Activated B cell treated with CpG ODN at 0.5 μM for 24 hours (primary cell): ENCODE data around the gene MACF1. TPM values are rescaled to one million over a fixed set of nuclear protein-coding genes. Genes with fewer than 3 reads are reported as not detected.

Experiments used
- ATAC-seq: fragments of 200-7000 bp; cut with Tn5 transposase; one replicate; pipeline ENCODE4 v1.10.0; 2021; ENCODE audit warnings: low read depth, mild to moderate bottlenecking, moderate library complexity
- CTCF ChIA-PET: fragments of 350-600 bp; sonication (Branson Sonifier 250); formaldehyde crosslinking; loops from one replicate; lab custom pipeline; 2021; ENCODE audit warnings: antibody characterized with exemption; lab: Charles Lee
- POLR2A ChIA-PET: fragments of 350-600 bp; sonication (Branson Sonifier 250); formaldehyde crosslinking; loops from one replicate; lab custom pipeline; 2021; ENCODE audit warnings: antibody characterized with exemption; lab: Charles Lee
- DNase-seq: peaks from one replicate; pipeline ENCODE4 v3.0.0; 2022
- H3K27ac Mint-ChIP-seq: one replicate; pipeline ENCODE4 v1.8.0; 2020; ENCODE audit warnings: mixed read lengths
- H3K27me3 Mint-ChIP-seq: one replicate; pipeline ENCODE4 v1.8.0; 2021; ENCODE audit warnings: mixed read lengths
- H3K36me3 Mint-ChIP-seq: one replicate; pipeline ENCODE4 v1.8.0; 2021; ENCODE audit warnings: low read depth, mixed read lengths
- H3K4me1 Mint-ChIP-seq: one replicate; pipeline ENCODE4 v1.8.0; 2021; ENCODE audit warnings: mixed read lengths
- H3K4me3 Mint-ChIP-seq: one replicate; pipeline ENCODE4 v1.8.0; 2020; ENCODE audit warnings: mild to moderate bottlenecking, mixed read lengths
- H3K9me3 Mint-ChIP-seq: one replicate; pipeline ENCODE4 v1.8.0; 2020; ENCODE audit warnings: mixed read lengths
- CTCF ChIP-seq: fragments of 200-600 bp; IDR thresholded peaks from one replicate; pipeline ENCODE4 v1.8.0; 2022; ENCODE audit warnings: antibody characterized with exemption, mild to moderate bottlenecking
- intact Hi-C: fragments of 100-400 bp; cut with micrococcal nuclease; formaldehyde crosslinking; loops from one replicate; pipeline ENCODE4 v1.15.1; 2024
- total RNA-seq: library from RNA; stranded (reverse); gene quantifications from 2 replicates; pipeline ENCODE4 v1.2.3, GENCODE V29; 2022

MACF1 gene
- total RNA-seq, 1 donor from 2014 or later, result 286 TPM

DNA sequence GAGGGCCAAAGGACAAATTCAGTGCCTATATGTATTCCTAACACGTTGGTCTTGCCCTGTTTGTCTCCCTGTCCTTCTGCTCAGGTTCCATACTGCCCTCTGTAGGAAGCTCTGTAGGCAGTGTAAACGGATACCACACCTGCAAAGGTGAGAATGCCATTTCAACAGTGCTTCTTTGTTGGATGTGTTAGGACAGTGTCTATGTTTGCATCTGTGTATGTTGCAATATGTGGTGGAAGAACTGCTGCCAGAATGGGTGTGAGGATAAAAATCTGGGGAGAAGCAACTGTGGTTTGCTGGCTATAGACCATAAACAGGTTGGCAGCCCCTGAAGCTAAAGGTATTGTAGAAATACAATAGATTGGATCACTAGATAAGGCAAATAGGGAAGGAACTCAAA is 173.9 kb downstream of the MACF1 start:
- DNase-seq (no peak), ATAC-seq (no peak)
- intact Hi-C loops, result loop anchor here (1.0 kb wide), 1 partner anchor 280 kb away; no protein-coding TSS in a partner anchor
- Mint-ChIP-seq H3K4me1 (no peaks in the 10 kb centered on the region), H3K9me3 (no peaks in the 10 kb centered on the region), H3K27me3 (no peaks in the 10 kb centered on the region), H3K4me3 (no peak overlapping the region), H3K27ac (no peak overlapping the region), H3K36me3 (peaks cover 65% of the 10 kb centered on the region)
- no peak for TF ChIP-seq CTCF
- ChIA-PET CTCF (interaction anchor here (0.6 to 1.8 kb wide), 5 partner anchors 11 to 280 kb away, joined by 3 to 8 read pairs (median 4); no protein-coding TSS in a partner anchor), POLR2A (interaction anchor here (0.6 kb wide), 1 partner anchor 276 kb away, joined by 10 read pairs; no protein-coding TSS in a partner anchor)

DNA sequence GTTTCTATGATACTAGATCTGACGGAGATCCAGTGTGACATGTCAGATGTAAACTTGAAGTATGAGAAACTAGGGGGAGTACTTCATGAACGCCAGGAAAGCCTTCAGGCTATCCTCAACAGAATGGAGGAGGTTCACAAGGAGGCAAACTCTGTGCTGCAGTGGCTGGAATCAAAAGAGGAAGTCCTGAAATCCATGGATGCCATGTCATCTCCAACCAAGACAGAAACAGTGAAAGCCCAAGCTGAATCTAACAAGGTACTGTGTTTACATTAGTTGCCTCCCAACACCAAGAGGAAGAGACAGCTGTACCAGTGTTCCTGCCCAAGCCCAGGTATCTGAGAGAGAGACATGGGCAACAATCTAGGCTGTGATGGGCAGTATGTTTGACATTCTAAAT is 174.7 kb downstream of the MACF1 start:
- no peak for TF ChIP-seq CTCF
- CTCF ChIA-PET, result interaction anchor here (1.0 to 1.8 kb wide), 3 partner anchors 160 to 281 kb away, joined by 4 to 8 read pairs (median 7); no protein-coding TSS in a partner anchor
- intact Hi-C loops, result no loop called here
- no peak for ATAC-seq
- Mint-ChIP-seq H3K27ac (no peak overlapping the region), H3K27me3 (no peaks in the 10 kb centered on the region), H3K36me3 (peaks cover 71% of the 10 kb centered on the region), H3K4me1 (no peaks in the 10 kb centered on the region), H3K4me3 (no peak overlapping the region), H3K9me3 (no peaks in the 10 kb centered on the region)
- no peak for DNase-seq
- POLR2A ChIA-PET, result interaction anchor here (0.6 kb wide), 1 partner anchor 45 kb away, joined by 3 read pairs; no protein-coding TSS in a partner anchor

DNA sequence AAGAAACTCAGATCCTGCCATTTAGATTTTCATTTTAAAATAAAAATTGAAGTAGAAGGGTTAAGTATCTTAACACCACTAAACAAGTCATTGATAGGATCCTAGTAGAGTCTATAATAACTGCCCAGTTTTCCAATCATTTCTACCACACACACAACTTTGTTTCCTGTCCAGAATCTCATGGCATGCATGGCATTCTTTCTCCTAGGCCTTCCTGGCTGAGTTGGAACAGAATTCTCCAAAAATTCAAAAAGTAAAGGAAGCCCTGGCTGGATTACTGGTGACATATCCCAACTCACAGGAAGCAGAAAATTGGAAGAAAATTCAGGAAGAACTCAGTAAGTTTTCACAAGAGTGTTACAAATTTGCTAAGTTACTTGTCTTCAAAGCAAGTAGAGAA is 175.5 kb downstream of the MACF1 start:
- POLR2A ChIA-PET, result no interaction called here
- CTCF ChIA-PET, result no interaction called here

DNA sequence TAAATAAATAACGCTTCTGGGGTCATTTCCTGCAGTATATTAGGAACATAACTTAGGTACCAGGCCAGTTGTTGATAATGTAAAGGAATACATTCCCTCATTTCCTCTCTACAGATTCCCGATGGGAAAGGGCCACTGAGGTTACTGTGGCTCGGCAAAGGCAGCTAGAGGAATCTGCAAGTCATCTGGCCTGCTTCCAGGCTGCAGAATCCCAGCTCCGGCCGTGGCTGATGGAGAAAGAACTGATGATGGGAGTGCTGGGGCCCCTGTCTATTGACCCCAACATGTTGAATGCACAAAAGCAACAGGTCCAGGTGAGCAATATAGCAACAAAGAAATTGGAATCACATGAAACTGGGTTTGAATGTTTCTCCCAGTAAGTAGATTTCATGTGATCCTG is 177.3 kb downstream of the MACF1 start:
- Mint-ChIP-seq H3K27me3 (no peaks in the 10 kb centered on the region), H3K4me3 (no peak overlapping the region), H3K36me3 (peaks cover 79% of the 10 kb centered on the region), H3K9me3 (no peaks in the 10 kb centered on the region), H3K27ac (no peak overlapping the region), H3K4me1 (no peaks in the 10 kb centered on the region)
- no peak for ATAC-seq
- intact Hi-C loops, result no loop called here
- ChIA-PET POLR2A (no interaction called here), CTCF (no interaction called here)
- no peak for TF ChIP-seq CTCF
- no peak for DNase-seq

More for the DNA sequence above, 175.5 kb downstream of the MACF1 start:
- no peak for TF ChIP-seq CTCF
- Mint-ChIP-seq H3K4me1 (no peaks in the 10 kb centered on the region), H3K9me3 (no peaks in the 10 kb centered on the region), H3K36me3 (peaks cover 74% of the 10 kb centered on the region), H3K4me3 (no peak overlapping the region), H3K27me3 (no peaks in the 10 kb centered on the region), H3K27ac (no peak overlapping the region)
- ATAC-seq (no peak), DNase-seq (no peak)
- intact Hi-C loops, result no loop called here

- H3K27me3 Mint-ChIP-seq, result no peaks in the 10 kb centered on the region
- ChIA-PET CTCF (no interaction called here), POLR2A (interaction anchor here (0.7 kb wide), 1 partner anchor 13 kb away, joined by 3 read pairs; no protein-coding TSS in a partner anchor)
- TF ChIP-seq CTCF, result no peak
- ATAC-seq (no peak), DNase-seq (no peak)
- H3K36me3 Mint-ChIP-seq, result peaks cover 89% of the 10 kb centered on the region
- no peak overlapping the region for H3K27ac Mint-ChIP-seq
- no peaks in the 10 kb centered on the region for H3K4me1 Mint-ChIP-seq
- H3K9me3 Mint-ChIP-seq, result no peaks in the 10 kb centered on the region
- intact Hi-C loops, result no loop called here
- H3K4me3 Mint-ChIP-seq, result no peak overlapping the region
Measured at GRCh38 chr1:39384305-39384704, 179.8 kb downstream of the MACF1 start.
